Activated CD4-positive, alpha-beta memory T cell treated with anti-CD3 and anti-CD28 coated beads for 36 hours (primary cell): ENCODE data around the gene USHBP1. TPM values are rescaled to one million over a fixed set of nuclear protein-coding genes. Genes with fewer than 3 reads are reported as not detected.

Experiments used
- CTCF ChIA-PET: fragments of 350-600 bp; sonication (Branson Sonifier 250); formaldehyde crosslinking; loops from one replicate; lab custom pipeline; 2021; ENCODE audit warnings: antibody characterized with exemption, inconsistent platforms; lab: Charles Lee
- POLR2A ChIA-PET: fragments of 350-600 bp; sonication (Branson Sonifier 250); formaldehyde crosslinking; loops from one replicate; lab custom pipeline; 2021; ENCODE audit warnings: antibody characterized with exemption; lab: Charles Lee
- DNase-seq: peaks from one replicate; pipeline ENCODE4 v3.0.0-alpha.2; 2020
- H3K27ac Mint-ChIP-seq: one replicate; pipeline ENCODE4 v1.8.0; 2021; ENCODE audit warnings: mixed read lengths
- H3K27me3 Mint-ChIP-seq: one replicate; pipeline ENCODE4 v1.8.0; 2021; ENCODE audit warnings: mixed read lengths
- H3K36me3 Mint-ChIP-seq: one replicate; pipeline ENCODE4 v1.8.0; 2021; ENCODE audit warnings: mixed read lengths
- H3K4me1 Mint-ChIP-seq: one replicate; pipeline ENCODE4 v1.8.0; 2021; ENCODE audit warnings: low read depth, mixed read lengths
- H3K4me3 Mint-ChIP-seq: one replicate; pipeline ENCODE4 v1.8.0; 2021; ENCODE audit warnings: mild to moderate bottlenecking, mixed read lengths
- H3K9me3 Mint-ChIP-seq: one replicate; pipeline ENCODE4 v1.8.0; 2021; ENCODE audit warnings: mixed read lengths
- intact Hi-C: fragments of 100-400 bp; cut with micrococcal nuclease; formaldehyde crosslinking; loops from one replicate; pipeline ENCODE4 v1.15.1; 2023
- total RNA-seq, 2 experiments: library from RNA; stranded (reverse); gene quantifications; one replicate each; pipeline ENCODE4 v1.2.3, GENCODE V29; 2021

The USHBP1 gene, protein sequence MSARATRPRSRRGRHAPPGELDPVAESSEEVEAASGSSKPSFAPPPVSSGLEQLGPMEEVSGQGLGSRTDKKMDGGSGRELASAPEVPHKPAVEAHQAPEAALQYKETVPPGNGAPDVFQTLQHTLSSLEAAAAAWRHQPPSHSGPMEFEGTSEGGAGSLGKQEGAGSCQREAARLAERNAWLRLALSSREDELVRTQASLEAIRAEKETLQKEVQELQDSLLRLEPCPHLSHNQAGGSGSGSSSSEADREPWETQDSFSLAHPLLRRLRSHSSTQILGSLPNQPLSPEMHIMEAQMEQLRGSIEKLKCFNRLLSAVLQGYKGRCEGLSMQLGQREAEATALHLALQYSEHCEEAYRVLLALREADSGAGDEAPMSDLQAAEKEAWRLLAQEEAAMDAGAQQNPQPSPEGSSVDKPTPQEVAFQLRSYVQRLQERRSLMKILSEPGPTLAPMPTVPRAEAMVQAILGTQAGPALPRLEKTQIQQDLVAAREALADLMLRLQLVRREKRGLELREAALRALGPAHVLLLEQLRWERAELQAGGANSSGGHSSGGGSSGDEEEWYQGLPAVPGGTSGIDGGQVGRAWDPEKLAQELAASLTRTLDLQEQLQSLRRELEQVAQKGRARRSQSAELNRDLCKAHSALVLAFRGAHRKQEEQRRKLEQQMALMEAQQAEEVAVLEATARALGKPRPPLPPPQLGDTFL
- total RNA-seq, result under 1 TPM in 1 of 2 experiments, not detected in 1; 0.24 TPM

DNA sequence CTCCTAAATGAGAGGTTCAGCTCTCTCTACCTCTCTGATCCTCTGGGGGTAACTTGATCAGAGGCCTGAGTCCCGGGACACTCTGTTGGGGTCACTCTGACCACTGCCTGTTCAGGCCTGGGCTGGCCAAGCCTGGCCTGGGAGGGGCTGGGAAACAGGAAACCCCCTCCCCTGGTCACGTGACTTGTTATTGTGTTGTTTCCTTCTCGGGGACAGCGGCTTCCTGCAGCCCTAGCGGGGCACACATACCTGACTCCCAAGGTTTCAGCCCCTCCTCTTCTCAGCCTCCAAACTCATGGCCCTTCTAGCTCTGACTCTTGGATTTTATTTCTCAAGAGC is at the start of gene USHBP1:
Gene USHBP1 (minus strand): TSS at position 105 of the 339 bp plus-strand sequence. CDS start 446 bp downstream, outside the sequence.
- H3K4me3 Mint-ChIP-seq, result no peak within 1 kb of the TSS
- POLR2A ChIA-PET, result interaction anchor here (0.6 to 1.1 kb wide), 2 partner anchors 15 to 17 kb away, joined by 3 read pairs; partner anchors contain the start of gene ANKLE1
- CTCF ChIA-PET, result interaction anchor here (0.5 to 2.1 kb wide), 6 partner anchors 8 to 199 kb away, joined by 3 to 12 read pairs (median 4); partner anchors contain the start of genes ANKLE1 and MRPL34
- intact Hi-C loops, result no loop called here
- no peaks in the 10 kb centered on the region for H3K9me3 Mint-ChIP-seq
- peaks cover 2% of the 10 kb centered on the region for H3K27me3 Mint-ChIP-seq
- H3K36me3 Mint-ChIP-seq, result peaks cover 3% of the 10 kb centered on the region
- peaks cover 25% of the 10 kb centered on the region for H3K4me1 Mint-ChIP-seq
- no peak for DNase-seq
- H3K27ac Mint-ChIP-seq, result peak within 1 kb of the TSS; percentile 12

DNA sequence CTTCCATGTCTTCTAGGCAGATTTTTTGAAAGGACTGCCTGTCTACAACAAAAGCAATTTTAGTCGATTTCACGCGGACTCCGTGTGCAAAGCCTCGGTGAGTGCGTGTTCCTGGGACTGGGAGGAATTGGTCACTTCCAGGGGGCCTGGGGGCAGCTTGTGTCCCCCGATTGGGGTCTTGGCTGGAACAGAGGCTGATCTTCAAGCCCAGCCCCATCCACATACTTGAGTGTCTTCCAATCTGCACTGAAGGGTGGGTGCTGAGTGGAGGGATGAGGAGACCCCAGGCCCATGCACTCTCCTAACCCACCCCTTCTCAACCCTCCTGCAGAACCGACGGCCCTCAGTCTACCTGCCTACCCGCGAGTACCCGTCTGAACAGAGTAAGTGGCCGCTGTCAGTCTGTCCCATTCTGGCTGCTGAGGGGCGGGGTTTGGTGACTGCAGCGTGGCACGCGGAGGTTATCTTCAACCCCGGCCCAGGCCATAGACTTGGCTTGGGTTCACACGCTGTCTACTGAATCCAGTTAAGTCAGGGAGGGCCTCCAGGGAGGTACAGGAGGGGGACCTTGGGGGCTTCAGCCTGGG is 49.6 kb upstream of the USHBP1 start:
- Mint-ChIP-seq H3K27ac (no peak overlapping the region), H3K9me3 (no peaks in the 10 kb centered on the region), H3K27me3 (no peaks in the 10 kb centered on the region), H3K36me3 (peaks cover 15% of the 10 kb centered on the region), H3K4me3 (no peak overlapping the region), H3K4me1 (peaks cover 27% of the 10 kb centered on the region)
- intact Hi-C loops, result no loop called here
- POLR2A ChIA-PET, result no interaction called here
- CTCF ChIA-PET, result interaction anchor here (1.5 kb wide), 1 partner anchor 32 kb away, joined by 6 read pairs; no protein-coding TSS in a partner anchor
- DNase-seq, result no peak

DNA sequence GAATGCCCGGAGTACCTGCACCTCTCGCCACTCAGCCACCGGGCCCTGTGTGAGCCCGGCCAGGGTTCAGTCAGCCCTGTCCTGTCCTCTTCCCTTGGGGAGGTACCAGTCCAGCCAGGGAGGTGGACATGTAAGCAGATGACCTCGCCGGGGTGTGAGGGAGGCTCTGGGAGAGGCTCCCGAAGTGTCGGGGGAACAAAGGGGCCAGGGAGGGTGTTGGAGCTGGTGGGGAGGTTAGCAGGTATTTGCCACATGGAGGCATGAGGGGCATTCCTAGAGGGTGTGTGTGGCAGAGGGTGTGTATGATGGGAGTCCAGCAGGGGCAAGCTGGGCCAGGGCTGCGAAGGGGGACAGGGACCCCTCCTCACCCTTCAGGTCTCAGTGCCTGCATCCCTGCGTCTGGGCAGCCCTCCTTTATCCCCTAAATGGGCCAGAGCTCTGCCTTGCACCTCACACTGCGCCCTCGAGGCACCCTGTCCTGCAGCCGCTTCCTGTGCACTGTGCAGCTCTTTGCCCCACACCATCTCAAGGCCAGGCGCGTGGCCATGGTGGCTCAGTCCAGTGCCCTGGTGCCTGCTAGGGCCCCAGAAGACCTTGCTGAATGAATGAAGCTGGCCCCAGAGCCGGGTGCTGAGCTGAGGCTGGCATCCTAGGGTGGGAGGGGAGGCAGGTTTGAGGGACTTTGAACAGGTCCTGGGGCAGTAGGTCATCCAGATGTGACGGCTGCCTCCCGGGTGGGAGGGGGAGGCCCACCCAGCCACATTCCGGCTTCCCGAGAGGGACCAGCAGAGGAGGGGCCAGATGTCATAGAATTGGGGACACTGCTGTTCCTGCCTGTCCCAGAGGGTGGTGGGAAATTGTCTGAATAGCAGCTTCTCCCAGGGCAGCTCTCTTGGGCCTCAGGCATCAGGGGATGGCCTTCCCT is 47.9 kb upstream of the USHBP1 start:
- Mint-ChIP-seq H3K27me3 (no peaks in the 10 kb centered on the region), H3K27ac (no peak overlapping the region), H3K4me1 (peaks cover 36% of the 10 kb centered on the region), H3K4me3 (no peak overlapping the region), H3K9me3 (no peaks in the 10 kb centered on the region), H3K36me3 (peaks cover 12% of the 10 kb centered on the region)
- intact Hi-C loops, result no loop called here
- no peak for DNase-seq
- ChIA-PET CTCF (interaction anchor here (1.5 kb wide), 1 partner anchor 33 kb away, joined by 6 read pairs; no protein-coding TSS in a partner anchor), POLR2A (no interaction called here)

DNA sequence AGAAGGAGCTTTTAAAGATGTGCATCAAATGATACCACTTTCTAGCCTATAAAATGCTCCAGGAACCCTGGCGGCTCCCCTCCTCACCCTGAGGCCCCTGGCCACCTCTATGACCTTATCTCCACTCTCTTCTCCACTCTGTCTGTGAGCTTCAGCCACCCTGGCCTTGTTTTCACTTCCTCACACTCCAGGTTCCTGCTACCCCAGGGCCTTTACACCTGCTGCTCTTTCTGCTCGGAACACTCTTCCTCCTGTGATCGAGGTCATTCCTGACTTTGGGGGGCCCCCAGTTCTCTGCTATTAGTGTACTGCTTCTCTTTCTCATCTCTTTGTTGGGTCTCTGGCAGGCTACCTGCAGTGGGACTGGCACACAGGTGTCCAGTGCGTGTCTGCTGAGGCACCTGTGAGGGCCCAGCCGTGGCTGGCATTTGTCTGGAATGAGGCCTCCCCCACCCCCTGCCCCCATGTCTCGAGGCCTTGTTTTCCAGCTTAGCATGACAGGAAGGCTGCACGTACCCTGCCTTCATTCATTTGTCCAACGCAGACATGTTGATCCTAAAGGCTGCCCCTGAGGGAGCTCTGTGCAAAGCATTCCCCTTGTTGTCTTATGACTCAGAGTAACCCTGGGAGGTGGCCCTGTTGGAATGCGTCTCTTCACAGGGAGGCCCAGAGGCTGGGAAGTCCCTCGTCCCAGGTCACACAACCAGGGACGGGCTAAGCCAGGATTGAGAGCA is 47.1 kb upstream of the USHBP1 start:
- no peak for DNase-seq
- CTCF ChIA-PET, result no interaction called here
- Mint-ChIP-seq H3K36me3 (peaks cover 12% of the 10 kb centered on the region), H3K9me3 (no peaks in the 10 kb centered on the region), H3K4me3 (peak overlapping the region; percentile 33), H3K27me3 (no peaks in the 10 kb centered on the region), H3K27ac (no peak overlapping the region), H3K4me1 (peaks cover 44% of the 10 kb centered on the region)
- POLR2A ChIA-PET, result interaction anchor here (0.5 kb wide), 1 partner anchor 477 kb away, joined by 3 read pairs; no protein-coding TSS in a partner anchor
- intact Hi-C loops, result no loop called here

DNA sequence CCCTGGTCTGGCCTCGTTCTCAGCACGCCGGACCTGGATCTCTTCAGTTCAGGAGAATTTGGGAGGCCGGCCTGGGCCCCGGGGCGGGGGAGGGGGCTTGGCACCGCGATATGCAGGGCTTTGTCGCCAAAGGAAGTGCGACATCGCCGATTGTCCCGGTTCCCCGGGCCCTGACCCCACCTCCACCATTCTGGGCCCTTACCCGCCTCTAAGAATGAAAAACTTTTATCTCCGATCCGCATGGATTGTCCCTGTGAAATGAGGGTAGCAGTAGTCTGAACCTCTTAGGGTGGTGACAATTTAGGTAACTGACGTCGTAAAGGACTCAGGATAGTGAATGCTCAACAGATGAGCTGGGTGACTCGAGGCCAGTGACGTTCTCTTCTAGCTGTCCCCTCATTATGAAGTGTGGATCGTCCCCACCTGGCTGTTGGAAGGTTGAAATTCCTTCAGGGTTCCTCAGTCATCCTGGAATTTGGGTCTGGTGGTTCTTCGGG is 45.5 kb upstream of the USHBP1 start:
- no peaks in the 10 kb centered on the region for H3K9me3 Mint-ChIP-seq
- peak overlapping the region; percentile 88 for H3K27ac Mint-ChIP-seq
- H3K27me3 Mint-ChIP-seq, result no peaks in the 10 kb centered on the region
- intact Hi-C loops, result loop anchor here (1.0 to 5.0 kb wide), 5 partner anchors 24 to 202 kb away; partner anchors contain the start of genes ANO8, BABAM1, BST2 and OCEL1
- peaks cover 48% of the 10 kb centered on the region for H3K4me1 Mint-ChIP-seq
- H3K4me3 Mint-ChIP-seq, result peak overlapping the region; percentile 98
- POLR2A ChIA-PET, result interaction anchor here (2.5 kb wide), 1 partner anchor 24 kb away, joined by 15 read pairs; the partner anchor contains the start of gene ANO8
- H3K36me3 Mint-ChIP-seq, result peaks cover 4% of the 10 kb centered on the region
- DNase-seq, result no peak
- CTCF ChIA-PET, result interaction anchor here (1.0 to 1.5 kb wide), 5 partner anchors 18 to 186 kb away, joined by 3 to 6 read pairs (median 4); no protein-coding TSS in a partner anchor

DNA sequence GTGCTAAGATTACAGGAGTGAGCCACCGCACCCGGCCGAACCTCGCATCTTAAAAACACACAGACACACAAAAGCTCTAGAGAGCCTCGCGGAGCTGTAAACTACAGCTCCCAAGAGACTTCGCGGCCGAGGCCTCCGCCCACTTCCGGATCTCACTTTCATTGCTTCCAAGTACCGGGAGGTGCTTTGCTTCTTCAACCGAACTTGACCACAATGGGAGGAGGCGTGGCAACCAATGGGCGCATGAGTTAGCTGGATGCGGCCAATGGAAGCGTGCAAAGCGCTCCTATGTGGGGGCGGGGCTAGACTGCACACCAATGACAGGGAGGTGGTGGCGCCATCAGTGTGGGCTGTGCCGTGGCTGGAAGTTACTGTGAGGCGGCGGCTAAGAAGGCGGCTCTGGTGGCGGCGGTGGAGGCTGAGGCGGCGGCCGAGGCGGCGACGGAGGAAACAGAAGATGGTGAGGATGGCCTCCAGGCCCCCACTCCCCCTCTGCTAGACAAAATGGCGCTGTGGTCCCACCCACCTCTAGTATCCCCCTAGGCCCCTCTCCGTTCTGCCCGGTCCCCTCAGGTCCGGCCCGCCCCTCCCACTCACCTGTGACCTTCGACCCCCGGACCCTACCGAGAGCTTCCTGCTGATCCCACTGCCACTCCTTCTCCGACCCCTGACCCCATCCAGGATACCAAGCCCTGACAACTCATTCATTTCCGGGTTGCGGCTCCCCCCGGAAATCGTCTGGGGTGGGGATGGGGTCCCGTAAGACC is 44.8 kb upstream of the USHBP1 start, which contains the start of gene DDA1:
Gene DDA1 (plus strand): TSS at position 366 of the 767 bp plus-strand sequence. CDS start 92 bp downstream, at position 458.
- H3K4me1 Mint-ChIP-seq, result peaks cover 54% of the 10 kb centered on the region
- intact Hi-C loops, result loop anchor here (1.0 to 5.0 kb wide), 5 partner anchors 25 to 203 kb away; partner anchors contain the start of genes ANO8, BABAM1, BST2 and OCEL1
- ChIA-PET POLR2A (interaction anchor here (0.8 to 2.5 kb wide), 5 partner anchors 12 to 110 kb away, joined by 3 to 15 read pairs (median 4); partner anchors contain the start of genes ANO8 and MVB12A), CTCF (interaction anchor here (0.6 to 1.5 kb wide), 16 partner anchors 17 to 1481 kb away, joined by 3 to 11 read pairs (median 4); partner anchors contain the start of genes ANKLE1, ANO8 and BABAM1)
- H3K4me3 Mint-ChIP-seq, result peak within 1 kb of the TSS; percentile 98
- no peaks in the 10 kb centered on the region for H3K9me3 Mint-ChIP-seq
- peak; percentile 100 for DNase-seq
- peak within 1 kb of the TSS; percentile 88 for H3K27ac Mint-ChIP-seq
- no peaks in the 10 kb centered on the region for H3K27me3 Mint-ChIP-seq
- peaks cover 4% of the 10 kb centered on the region for H3K36me3 Mint-ChIP-seq

DNA sequence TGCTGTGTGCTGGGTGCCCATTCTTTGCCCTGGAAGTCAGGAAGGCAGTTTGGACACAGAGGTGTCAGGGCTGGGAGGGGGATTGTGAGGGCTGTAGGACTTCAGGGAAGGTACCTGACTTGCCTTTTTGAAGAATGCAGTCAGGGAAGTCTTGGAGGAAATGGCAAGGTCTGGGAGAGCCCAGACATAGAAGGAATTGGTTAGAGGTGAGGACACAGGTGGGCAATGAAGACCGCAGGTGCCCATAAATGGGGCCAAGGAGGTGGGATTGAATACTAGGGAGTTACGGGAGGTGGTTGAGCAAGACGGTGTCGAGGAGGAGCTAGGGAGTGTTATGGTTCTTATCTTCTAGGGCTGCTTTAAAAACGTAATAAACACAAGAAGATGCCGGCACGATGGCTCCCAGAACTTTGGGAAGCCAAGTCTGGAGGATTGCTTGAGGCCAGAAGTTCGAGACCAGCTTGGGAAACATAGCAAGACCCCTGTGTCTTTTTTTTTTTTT is 43.4 kb upstream of the USHBP1 start:
- POLR2A ChIA-PET, result interaction anchor here (2.5 kb wide), 1 partner anchor 26 kb away, joined by 15 read pairs; the partner anchor contains the start of gene ANO8
- intact Hi-C loops, result loop anchor here (5.0 kb wide), 3 partner anchors 81 to 204 kb away; partner anchors contain the start of genes BST2, OCEL1 and PGLS
- Mint-ChIP-seq H3K4me1 (peaks cover 60% of the 10 kb centered on the region), H3K27ac (no peak overlapping the region), H3K36me3 (peaks cover 2% of the 10 kb centered on the region), H3K4me3 (peak overlapping the region; percentile 89), H3K9me3 (no peaks in the 10 kb centered on the region), H3K27me3 (no peaks in the 10 kb centered on the region)
- no peak for DNase-seq
- CTCF ChIA-PET, result no interaction called here

DNA sequence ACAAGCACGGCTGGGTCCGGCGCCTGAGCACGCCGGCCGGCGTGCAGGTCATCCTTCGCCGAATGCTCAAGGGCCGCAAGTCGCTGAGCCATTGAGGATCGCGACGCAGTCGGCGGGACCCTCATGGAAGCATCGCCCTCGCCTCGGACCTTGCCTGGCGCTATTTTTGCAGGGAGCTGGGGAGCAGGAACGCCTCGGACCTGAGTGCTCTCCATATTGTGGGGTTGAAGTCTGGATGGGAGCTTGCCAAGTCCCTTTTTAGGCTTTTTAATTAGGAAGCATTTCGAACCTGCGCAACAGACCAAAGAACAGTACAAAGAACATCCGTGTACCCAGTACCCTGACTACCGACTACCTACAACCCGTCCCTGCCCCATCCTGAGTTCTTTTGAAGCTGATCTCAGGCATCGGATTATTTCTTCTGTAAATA is 41.8 kb upstream of the USHBP1 start:
- H3K27me3 Mint-ChIP-seq, result no peaks in the 10 kb centered on the region
- peak overlapping the region; percentile 89 for H3K27ac Mint-ChIP-seq
- peaks cover 2% of the 10 kb centered on the region for H3K36me3 Mint-ChIP-seq
- ChIA-PET CTCF (interaction anchor here (0.6 to 1.5 kb wide), 6 partner anchors 12 to 88 kb away, joined by 3 to 7 read pairs (median 4); partner anchors contain the start of gene CCDC194), POLR2A (interaction anchor here (0.6 to 0.8 kb wide), 2 partner anchors 11 to 39 kb away, joined by 4 to 6 read pairs; no protein-coding TSS in a partner anchor)
- no peaks in the 10 kb centered on the region for H3K9me3 Mint-ChIP-seq
- intact Hi-C loops, result loop anchor here (5.0 kb wide), 3 partner anchors 79 to 206 kb away; partner anchors contain the start of genes BST2, OCEL1 and PGLS
- no peak for DNase-seq
- H3K4me3 Mint-ChIP-seq, result peak overlapping the region; percentile 89
- peaks cover 56% of the 10 kb centered on the region for H3K4me1 Mint-ChIP-seq
